HG02588 (cell line): ENCODE data around the gene PNMA6F.
"Not testable (repeated sequence)": the region's sequence is repeated elsewhere in the genome, so short reads cannot be mapped to it uniquely, and the experiment has no call there.

Source experiments
- ATAC-seq: cut with Tn5 transposase; IDR thresholded peaks from one replicate; pipeline ENCODE4 v1.9.1; 2021; ENCODE audit warnings: mild to moderate bottlenecking, moderate library complexity; ENCODE audit not compliant: unreplicated experiment

Gene PNMA6F

DNA sequence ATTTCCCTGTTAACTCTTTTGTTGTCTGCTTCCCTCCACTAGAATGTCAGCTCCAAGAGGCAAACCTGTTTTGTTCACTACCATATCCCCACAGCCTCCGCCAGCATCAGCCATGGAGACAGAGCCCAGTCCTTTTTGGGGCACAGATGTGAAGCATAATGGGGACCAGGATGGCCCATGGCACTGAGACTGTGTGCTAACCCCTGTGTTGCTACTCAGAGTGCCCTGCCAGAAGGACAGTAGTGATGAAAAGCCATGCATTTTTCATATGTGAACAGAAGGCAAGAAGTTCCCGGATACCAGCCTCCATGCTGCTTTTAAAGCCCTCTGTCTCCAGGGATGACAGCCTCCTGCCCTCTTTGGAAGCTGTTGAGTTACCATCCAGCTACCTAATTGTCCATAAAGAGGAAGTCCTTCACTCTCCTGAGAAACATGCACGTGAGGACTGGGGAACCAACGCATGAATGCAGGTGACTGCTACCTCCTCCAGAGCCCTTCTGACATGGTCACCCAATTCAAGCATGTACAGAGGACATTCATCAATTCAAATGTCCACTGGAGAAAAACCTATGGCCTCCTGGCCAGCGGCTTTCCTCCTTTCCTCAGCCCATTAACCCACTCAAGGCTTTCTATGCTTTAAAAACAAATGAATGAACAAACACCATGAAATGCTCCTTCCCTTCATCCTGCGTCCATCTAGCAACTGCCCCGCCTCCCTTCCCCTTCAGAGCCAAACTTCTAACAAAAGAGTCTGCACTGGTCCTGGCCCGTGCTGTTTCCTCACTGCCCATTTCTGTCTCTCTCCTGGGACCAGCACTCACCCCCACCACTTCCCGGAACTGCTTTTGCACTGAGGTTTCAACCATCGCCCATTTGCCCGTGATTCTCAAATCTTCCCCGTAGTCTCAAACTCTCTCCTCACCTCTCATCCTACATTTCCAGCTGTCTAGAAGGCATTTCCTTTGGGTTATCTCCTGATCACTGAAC, 18.0 kb downstream of the PNMA6F start:
- ATAC-seq: no peak

DNA sequence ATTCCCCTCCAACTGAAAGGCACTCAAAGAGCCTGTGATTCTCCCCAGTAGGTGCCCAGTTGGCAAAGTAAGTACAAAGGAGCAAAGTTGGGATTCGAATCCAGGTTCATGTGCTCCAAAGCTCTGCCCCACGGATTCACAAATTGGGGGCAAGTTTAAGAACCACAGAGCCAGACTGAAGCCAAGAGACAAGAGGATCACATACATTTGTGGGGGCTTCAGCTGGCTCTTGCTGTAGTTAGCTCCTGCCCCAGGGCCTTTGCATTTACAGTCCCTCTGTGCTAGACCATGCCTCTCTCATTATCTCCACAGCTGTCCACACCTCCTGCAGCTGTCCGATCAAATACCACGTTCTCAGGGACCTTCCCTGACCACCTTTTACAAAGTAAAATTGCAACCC, 18.8 kb downstream of the PNMA6F start:
- ATAC-seq: no peak

DNA sequence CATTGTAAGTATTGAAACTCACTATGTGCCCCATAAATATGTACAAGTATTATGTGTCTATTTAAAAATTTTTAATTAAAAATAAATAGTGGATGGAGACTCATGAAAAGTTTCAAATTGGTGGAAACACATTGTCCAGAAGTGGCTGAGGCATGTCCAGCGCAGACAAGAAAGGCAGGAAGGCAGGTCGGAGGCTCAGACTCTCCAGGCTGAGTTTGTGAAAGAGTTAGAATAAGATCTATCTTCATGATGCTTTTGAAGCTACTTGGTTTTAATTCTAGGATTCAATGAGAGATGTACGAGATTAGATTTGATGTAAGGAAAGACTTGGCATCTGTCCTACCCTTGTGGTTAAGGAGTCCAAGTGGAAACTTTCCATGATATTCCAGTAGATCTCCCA, 19.8 kb downstream of the PNMA6F start:
- ATAC-seq: no peak

DNA sequence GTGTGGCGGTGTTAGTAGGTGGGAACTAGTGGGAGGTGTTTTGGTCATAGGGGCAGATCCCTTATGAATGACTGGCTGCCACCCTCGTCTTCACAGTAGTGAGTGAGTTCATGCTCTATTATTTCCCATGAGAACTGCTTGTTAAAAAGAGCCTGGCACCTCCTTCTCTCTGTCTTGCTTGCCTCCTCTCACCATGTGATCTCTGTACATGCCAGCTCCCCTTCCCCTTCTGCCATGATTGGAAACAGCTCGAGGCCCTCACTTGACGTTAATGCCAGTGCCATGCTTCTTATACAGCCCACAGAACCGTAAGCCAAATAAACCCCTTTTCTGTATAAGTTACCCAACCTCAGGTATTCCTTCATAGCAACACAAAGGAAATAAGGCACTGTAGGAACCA, 21.7 kb downstream of the PNMA6F start:
- no peak for ATAC-seq

DNA sequence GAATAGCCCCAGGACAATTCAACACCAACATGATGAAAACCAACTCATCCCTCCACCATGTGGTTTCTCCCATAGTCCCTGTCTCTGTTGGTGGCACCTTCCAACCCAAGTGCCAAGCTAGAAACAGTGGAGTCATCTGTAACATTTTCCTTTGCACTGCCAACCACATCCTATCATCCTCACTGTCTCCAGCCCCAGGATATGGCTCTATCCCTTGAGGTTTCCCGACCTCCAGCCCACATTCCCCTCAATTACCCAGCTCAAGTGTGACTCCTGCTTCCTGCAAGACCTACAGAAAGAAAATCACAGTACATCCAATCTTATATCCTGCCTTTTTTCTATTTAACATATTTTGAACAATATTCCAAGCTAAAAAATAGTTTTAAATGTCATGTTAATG, 24.2 kb downstream of the PNMA6F start:
- ATAC-seq: no peak

DNA sequence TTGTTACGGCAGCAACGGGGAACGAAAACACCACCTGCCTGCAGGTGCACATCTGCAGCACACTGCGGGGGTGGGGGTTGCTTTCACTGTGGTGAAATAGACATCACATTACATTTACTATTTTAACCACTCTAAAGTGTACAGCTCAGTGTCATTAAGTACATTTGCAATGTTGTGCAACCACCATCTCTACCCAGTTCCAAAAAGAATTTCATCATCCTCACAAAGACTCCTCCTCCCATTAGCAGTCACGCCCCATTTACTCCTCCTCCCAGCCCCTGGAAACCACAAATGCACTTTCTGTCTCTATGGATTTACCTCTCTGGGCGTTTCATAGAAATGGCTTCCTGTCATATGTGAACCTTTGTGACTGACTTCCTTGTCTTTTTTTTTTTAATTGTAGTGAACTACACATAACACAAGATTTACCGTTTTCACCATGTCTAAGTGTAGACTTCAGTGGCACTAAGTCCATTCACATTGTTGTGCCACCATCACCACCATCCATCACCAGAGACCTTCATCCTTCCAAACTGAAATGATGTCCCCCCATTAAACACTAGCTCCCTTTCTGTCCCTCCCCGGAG, 28.0 kb downstream of the PNMA6F start:
- ATAC-seq: not testable (repeated sequence)

DNA sequence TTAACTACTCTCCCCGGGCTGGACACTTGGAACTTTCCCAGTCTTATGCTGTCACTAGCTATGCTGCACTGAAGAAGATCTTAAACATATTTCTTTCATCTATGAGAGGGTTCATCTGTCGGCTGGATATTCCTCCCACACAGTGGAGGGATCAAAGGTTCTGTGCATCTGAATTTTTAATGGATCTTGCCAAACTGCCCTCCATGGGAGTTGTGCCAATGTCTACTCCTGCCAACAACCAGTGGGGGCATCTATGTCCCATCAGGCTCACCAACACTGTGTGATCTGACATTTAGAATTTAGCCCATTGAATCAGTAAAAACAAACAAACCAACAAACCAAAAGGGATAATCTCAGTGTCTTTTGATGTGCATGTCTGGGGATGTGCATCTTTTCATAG, 32.8 kb downstream of the PNMA6F start:
- ATAC-seq: not testable (repeated sequence)

DNA sequence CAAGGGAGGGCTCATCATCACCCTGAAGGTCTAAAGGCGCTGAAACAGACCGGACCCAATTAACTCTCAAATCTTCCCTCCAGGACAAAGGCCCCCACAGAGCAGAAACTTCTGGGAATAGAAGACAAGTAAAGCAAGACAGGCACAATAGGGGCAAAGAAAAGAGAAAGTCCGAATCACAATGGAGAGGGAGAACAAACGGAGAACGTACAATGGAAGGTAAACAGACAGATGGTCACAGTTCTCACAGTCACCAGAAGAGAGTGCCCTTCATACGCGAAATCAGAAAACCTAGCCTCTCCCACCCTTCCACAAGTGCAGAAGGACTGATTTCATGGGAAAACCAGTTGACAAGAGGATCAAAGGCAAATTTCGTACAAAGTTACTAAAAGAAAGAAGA, 35.9 kb downstream of the PNMA6F start:
- not testable (repeated sequence) for ATAC-seq

DNA sequence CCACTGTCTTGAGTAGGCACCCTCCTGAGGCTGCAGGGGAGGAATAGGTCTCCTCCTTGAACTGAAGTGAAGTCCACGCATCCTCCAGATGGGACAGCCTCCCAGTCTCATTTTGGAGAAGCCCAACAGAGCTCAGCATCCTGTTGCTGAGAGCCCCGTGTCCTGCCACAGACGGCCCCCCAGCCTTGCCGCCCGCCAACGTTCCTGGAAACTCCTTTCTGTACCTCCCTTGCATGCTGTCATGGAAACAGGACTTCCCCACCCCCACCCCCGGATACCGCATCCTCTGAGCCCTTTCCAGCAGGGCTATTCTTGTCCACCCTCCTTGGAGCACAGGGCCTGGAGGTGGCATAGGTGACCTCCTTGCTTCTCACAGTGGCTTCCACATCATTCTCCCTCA, 37.6 kb downstream of the PNMA6F start:
- ATAC-seq: not testable (repeated sequence)

DNA sequence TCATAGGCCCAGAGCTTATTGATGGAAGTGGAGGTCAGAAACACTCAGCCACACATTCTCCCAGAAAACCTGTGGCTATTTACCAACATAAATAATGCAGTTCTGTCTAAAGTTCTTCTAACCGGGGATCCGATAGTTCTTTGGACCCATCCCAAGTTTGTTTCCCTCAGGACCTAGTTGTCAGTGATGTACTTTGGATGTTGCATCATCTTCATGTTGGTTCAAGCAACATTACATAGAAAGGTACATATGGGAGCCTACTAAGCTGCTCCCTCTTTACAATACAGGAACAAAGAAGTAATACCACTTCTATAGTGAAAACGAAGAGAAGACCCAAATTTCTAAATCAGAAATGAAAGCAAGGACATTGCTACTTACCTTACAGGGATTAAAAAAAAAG, 39.8 kb downstream of the PNMA6F start:
- ATAC-seq: not testable (repeated sequence)

DNA sequence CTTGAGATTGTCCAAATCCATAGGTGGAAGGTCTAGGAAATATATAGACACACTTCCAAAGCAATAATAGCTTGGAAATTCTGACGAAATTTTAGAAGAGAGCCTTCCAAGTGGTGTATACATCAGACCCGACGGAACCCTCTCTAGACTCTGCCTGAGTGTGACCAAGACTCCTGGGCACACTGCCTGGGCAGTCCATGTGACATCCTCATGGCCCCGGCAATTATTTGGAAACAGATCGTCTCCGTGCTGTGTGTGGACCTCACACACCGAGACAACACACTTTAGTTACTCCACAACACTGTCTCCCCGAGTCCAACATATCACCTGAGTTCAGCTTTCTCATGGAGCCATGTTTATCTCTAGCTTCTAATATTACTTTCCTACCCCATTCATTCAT, 42.3 kb downstream of the PNMA6F start:
- not testable (repeated sequence) for ATAC-seq

DNA sequence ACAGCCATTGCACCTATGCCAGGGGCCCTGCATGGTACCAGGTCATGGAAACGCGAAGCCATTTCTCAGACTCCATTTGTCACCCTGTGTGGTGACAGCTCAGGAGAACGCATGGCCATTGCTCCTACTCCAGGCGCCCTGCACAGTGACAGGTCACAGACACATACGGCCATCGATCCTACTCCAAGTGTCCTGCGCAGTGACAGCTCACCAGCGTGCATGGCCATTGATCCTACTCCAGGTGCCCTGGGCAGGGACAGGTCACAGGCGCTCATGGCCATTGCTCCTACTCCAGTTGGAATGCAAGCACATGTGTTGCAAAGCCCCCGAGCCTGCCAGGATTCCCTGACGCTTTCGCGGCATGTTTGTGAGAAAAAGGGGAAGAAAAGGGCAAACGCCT, 45.5 kb downstream of the PNMA6F start:
- ATAC-seq: not testable (repeated sequence)

DNA sequence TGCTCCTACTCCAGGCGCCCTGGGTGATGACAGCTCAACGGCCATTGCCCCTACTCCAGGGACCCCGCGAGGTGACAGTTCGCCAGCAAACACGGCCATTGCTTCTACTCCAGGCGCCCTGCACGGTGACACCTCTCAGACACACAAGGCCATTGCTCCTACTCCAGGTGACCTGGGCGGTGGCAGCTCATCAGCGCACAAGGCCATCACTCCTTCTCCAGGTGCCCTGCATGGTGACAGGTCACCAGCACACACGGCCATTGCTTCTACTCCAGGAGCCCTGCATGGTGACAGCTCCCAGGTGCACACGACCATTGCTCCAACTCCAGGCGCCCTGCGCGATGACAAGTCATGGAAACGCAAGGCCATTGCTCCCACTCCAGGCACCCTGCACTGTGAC, 46.1 kb downstream of the PNMA6F start:
- not testable (repeated sequence) for ATAC-seq

DNA sequence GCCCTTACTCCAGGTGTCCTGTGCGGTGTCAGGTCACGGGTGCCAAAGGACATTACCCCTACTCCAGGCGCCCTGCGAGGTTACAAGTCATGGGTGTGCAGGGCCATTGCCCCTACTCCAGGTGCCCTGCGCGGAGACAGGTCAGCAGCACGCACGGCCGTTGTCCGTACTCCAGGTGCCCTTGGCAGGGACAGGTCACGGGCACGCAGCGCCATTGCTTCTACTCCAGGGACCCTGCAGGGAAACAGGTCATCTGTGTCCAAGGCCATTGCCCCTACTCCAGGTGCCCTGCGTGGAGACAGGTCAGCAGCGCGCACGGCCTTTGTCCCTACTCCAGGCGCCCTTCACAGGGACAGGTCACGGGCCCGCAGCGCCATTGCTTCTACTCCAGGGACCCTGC, 49.0 kb downstream of the PNMA6F start:
- ATAC-seq: not testable (repeated sequence)

DNA sequence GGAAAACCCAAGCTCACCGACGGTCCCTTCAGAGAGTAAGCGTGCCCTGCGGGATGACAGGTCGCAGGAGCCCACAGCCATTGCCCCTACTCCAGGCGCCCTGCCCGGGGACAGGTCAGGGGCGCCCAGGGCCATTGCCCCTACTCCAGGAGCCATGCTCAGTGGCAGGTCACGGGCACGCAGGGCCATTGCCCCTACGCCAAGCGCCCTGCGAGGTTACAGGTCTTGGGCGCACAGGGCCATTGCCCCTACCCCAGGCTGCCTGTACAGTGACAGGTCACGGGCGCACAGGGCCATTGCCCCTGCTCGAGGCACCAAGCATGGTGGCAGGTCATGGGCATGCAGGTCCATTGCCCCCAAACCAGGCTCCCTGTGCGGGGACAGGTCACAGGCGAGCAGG, 49.5 kb downstream of the PNMA6F start:
- ATAC-seq: not testable (repeated sequence)
